ENCODE results near the gene ERI3.

ERI3 gene

GRCh38 chr1:44276901-44277300 lies 78.2 kb downstream of the ERI3 start:
- no peak for DNase-seq

- no peak for DNase-seq
Measured at GRCh38 chr1:44275991-44276405, 79.1 kb downstream of the ERI3 start.

GRCh38 chr1:44275296-44275962 lies 79.6 kb downstream of the ERI3 start:
- no peak for DNase-seq

GRCh38 chr1:44273560-44274350 lies 81.3 kb downstream of the ERI3 start:
- no peak for DNase-seq

GRCh38 chr1:44272992-44273391 lies 82.1 kb downstream of the ERI3 start:
- DNase-seq: no peak

- DNase-seq: no peak
Measured at GRCh38 chr1:44271646-44272045, 83.4 kb downstream of the ERI3 start.

GRCh38 chr1:44270686-44271628 lies 84.1 kb downstream of the ERI3 start:
- no peak for DNase-seq

GRCh38 chr1:44268054-44268453 lies 87.0 kb downstream of the ERI3 start:
- DNase-seq: no peak

GRCh38 chr1:44267438-44267837 lies 87.6 kb downstream of the ERI3 start:
- DNase-seq: no peak

GRCh38 chr1:44266400-44267344 lies 88.4 kb downstream of the ERI3 start:
- DNase-seq: no peak

- DNase-seq: no peak
Measured at GRCh38 chr1:44265656-44266358, 89.2 kb downstream of the ERI3 start.

- DNase-seq: no peak
Measured at GRCh38 chr1:44264451-44264771, 90.6 kb downstream of the ERI3 start.

- no peak for DNase-seq
Measured at GRCh38 chr1:44263568-44264450, 91.2 kb downstream of the ERI3 start.

GRCh38 chr1:44262816-44263567 lies 92.1 kb downstream of the ERI3 start:
- DNase-seq: no peak

GRCh38 chr1:44262414-44262813 lies 92.6 kb downstream of the ERI3 start:
- no peak for DNase-seq

GRCh38 chr1:44261962-44262361 lies 93.1 kb downstream of the ERI3 start:
- no peak for DNase-seq

GRCh38 chr1:44261171-44261817 lies 93.8 kb downstream of the ERI3 start:
- no peak for DNase-seq

- no peak for DNase-seq
Measured at GRCh38 chr1:44260792-44261170, 94.3 kb downstream of the ERI3 start.

GRCh38 chr1:44259090-44259489 lies 96.0 kb downstream of the ERI3 start:
- DNase-seq: no peak

All from stimulated activated naive CD4-positive, alpha-beta T cell treated with Interleukin-2 at 50 U/mL for 16 hours (primary cell).